IMR-90 (cell line): Measurements from ENCODE around the gene STEEP1. TPM values are rescaled to one million over a fixed set of nuclear protein-coding genes. Genes with fewer than 3 reads are reported as not detected.

Source experiments
- ATAC-seq: fragments of 200-7000 bp; cut with Tn5 transposase; 2 replicates; pipeline ENCODE4 v1.9.1; 2020; ENCODE audit warnings: low read depth, mild to moderate bottlenecking, moderate library complexity
- BruUV-seq: library from RNA; stranded (reverse); fragments of 400-500 nt; replicated peaks from 2 replicates; lab custom pipeline; 2021; lab: Mats Ljungman, UMichigan
- CTCF ChIA-PET: fragments of 300-600 bp; formaldehyde crosslinking; extraction: SDS; loops from one replicate; lab custom pipeline; 2021; ENCODE audit warnings: antibody characterized with exemption; lab: Yijun Ruan, JAX
- POLR2A ChIA-PET: fragments of 300-600 bp; sonication (Branson Sonifier 250); formaldehyde crosslinking; loops from one replicate; lab custom pipeline; 2022; ENCODE audit warnings: antibody characterized with exemption; ENCODE audit not compliant: unreplicated experiment; lab: Charles Lee
- DNase-seq: peaks from one replicate; pipeline ENCODE4 v3.0.0; 2013
- H2AFZ ChIP-seq: replicated peaks from 2 replicates; pipeline ENCODE3; 2013; ENCODE audit warnings: low read length, mild to moderate bottlenecking; ENCODE audit not compliant: poor library complexity
- H2AK5ac ChIP-seq: 2 replicates; pipeline ENCODE4 v1.6.1; 2013; ENCODE audit warnings: low read depth, low read length, inconsistent platforms
- H2AK9ac ChIP-seq: replicated peaks from 2 replicates; pipeline ENCODE3; 2013; ENCODE audit warnings: mild to moderate bottlenecking, low read depth, low read length, moderate library complexity; ENCODE audit not compliant: poor library complexity
- H2BK120ac ChIP-seq: 2 replicates; pipeline ENCODE4 v1.6.1; 2013; ENCODE audit warnings: low read depth, low read length, inconsistent platforms
- H2BK15ac ChIP-seq: 3 replicates; pipeline ENCODE4 v1.6.1; 2013; ENCODE audit warnings: low read depth, low read length, inconsistent platforms
- H2BK20ac ChIP-seq: 2 replicates; pipeline ENCODE4 v1.6.1; 2013; ENCODE audit warnings: low read depth, mild to moderate bottlenecking, inconsistent platforms, low read length, moderate library complexity
- H2BK5ac ChIP-seq: 2 replicates; pipeline ENCODE4 v1.6.1; 2013; ENCODE audit warnings: mild to moderate bottlenecking, low read depth, low read length, inconsistent platforms; ENCODE audit not compliant: poor library complexity, severe bottlenecking
- H3K14ac ChIP-seq: replicated peaks from 2 replicates; pipeline ENCODE4 v1.6.1; 2013; ENCODE audit warnings: low read depth, low read length, inconsistent platforms
- H3K18ac ChIP-seq: 2 replicates; pipeline ENCODE4 v1.6.1; 2013; ENCODE audit warnings: low read depth, low read length, control low read depth
- H3K23ac ChIP-seq: 2 replicates; pipeline ENCODE4 v1.6.1; 2013; ENCODE audit warnings: low read depth, low read length, inconsistent platforms
- H3K27ac ChIP-seq: 2 replicates; pipeline ENCODE4 v1.5.1; 2013; ENCODE audit warnings: mild to moderate bottlenecking, control low read depth, low read length; ENCODE audit not compliant: insufficient read depth
- H3K27me3 ChIP-seq: 2 replicates; pipeline ENCODE4 v1.6.1; 2013; ENCODE audit warnings: low read length; ENCODE audit not compliant: control insufficient read depth, insufficient read depth
- H3K36me3 ChIP-seq: 2 replicates; pipeline ENCODE4 v1.6.1; 2013; ENCODE audit warnings: low read length, mixed read lengths; ENCODE audit not compliant: control insufficient read depth, insufficient read depth
- H3K4ac ChIP-seq: 2 replicates; pipeline ENCODE4 v1.6.1; 2013; ENCODE audit warnings: low read depth, low read length, inconsistent platforms
- H3K4me1 ChIP-seq: 2 replicates; pipeline ENCODE4 v1.6.1; 2013; ENCODE audit warnings: low read length, mixed read lengths; ENCODE audit not compliant: control insufficient read depth, insufficient read depth
- H3K4me2 ChIP-seq: 2 replicates; pipeline ENCODE4 v1.6.1; 2013; ENCODE audit warnings: low read depth, mild to moderate bottlenecking, control low read depth, low read length, moderate library complexity
- H3K4me3 ChIP-seq: 2 replicates; pipeline ENCODE4 v1.5.1; 2013; ENCODE audit warnings: low read depth, mild to moderate bottlenecking, control low read depth, low read length, moderate library complexity; ENCODE audit not compliant: insufficient read depth
- H3K56ac ChIP-seq: 2 replicates; pipeline ENCODE4 v1.6.1; 2013; ENCODE audit warnings: low read length, inconsistent platforms; ENCODE audit not compliant: insufficient read depth; ENCODE audit errors: extremely low read depth
- H3K79me1 ChIP-seq, 2 experiments: 2 replicates each; pipeline ENCODE4 v1.6.1; 2013; ENCODE audit warnings: low read length in 2 of 2, inconsistent platforms in 1 of 2, low read depth in 1 of 2
- H3K9ac ChIP-seq: 2 replicates; pipeline ENCODE4 v1.6.1; 2013; ENCODE audit warnings: low read depth, low read length, control low read depth
- H3K9me1 ChIP-seq: 2 replicates; pipeline ENCODE4 v1.6.1; 2013; ENCODE audit warnings: low read length, inconsistent platforms; ENCODE audit not compliant: insufficient read depth
- H3K9me3 ChIP-seq: 2 replicates; pipeline ENCODE4 v1.6.1; 2013; ENCODE audit warnings: low read length; ENCODE audit not compliant: control insufficient read depth, insufficient read depth
- H4K20me1 ChIP-seq: 2 replicates; pipeline ENCODE4 v1.6.1; 2013; ENCODE audit warnings: low read length, inconsistent platforms; ENCODE audit not compliant: insufficient read depth
- H4K5ac ChIP-seq: 2 replicates; pipeline ENCODE4 v1.6.1; 2013; ENCODE audit warnings: mild to moderate bottlenecking, low read depth, low read length, control low read depth
- H4K8ac ChIP-seq, 2 experiments: 2 replicates each; pipeline ENCODE4 v1.6.1; 2013; ENCODE audit warnings: low read depth in 2 of 2, low read length in 2 of 2, control low read depth in 1 of 2, inconsistent platforms in 1 of 2
- H4K91ac ChIP-seq: 2 replicates; pipeline ENCODE4 v1.6.1; 2013; ENCODE audit warnings: low read depth, low read length, inconsistent platforms; ENCODE audit not compliant: insufficient read depth
- BHLHE40 ChIP-seq: fragments of 150-350 bp; IDR thresholded peaks from 2 replicates; pipeline ENCODE4 v1.6.1; 2016; ENCODE audit warnings: mild to moderate bottlenecking, low read depth, low read length
- CEBPB ChIP-seq: IDR thresholded peaks from 2 replicates; pipeline ENCODE4 v1.6.1; 2012; ENCODE audit warnings: low read depth, low read length, improper control_type of control experiment
- CHD1 ChIP-seq: IDR thresholded peaks from 2 replicates; pipeline ENCODE4 v1.6.1; 2012; ENCODE audit warnings: low read depth, low read length, improper control_type of control experiment
- FOS ChIP-seq: fragments of 150-350 bp; IDR thresholded peaks from 2 replicates; pipeline ENCODE4 v1.6.1; 2016; ENCODE audit warnings: low read depth, low read length
- MAFK ChIP-seq: IDR thresholded peaks from 2 replicates; pipeline ENCODE4 v1.6.1; 2012; ENCODE audit warnings: low read depth, low read length, improper control_type of control experiment
- MAZ ChIP-seq: IDR thresholded peaks from 2 replicates; pipeline ENCODE4 v1.6.1; 2012; ENCODE audit warnings: low read depth, mild to moderate bottlenecking, low read length, improper control_type of control experiment, moderate library complexity, borderline replicate concordance
- MXI1 ChIP-seq: IDR thresholded peaks from 2 replicates; pipeline ENCODE4 v1.6.1; 2012; ENCODE audit warnings: low read depth, mild to moderate bottlenecking, low read length, moderate library complexity, borderline replicate concordance
- NFE2L2 ChIP-seq: fragments of 150-350 bp; IDR thresholded peaks from 2 replicates; pipeline ENCODE4 v1.6.1; 2016; ENCODE audit warnings: low read depth, mild to moderate bottlenecking, low read length
- POLR2A ChIP-seq: IDR thresholded peaks from 2 replicates; pipeline ENCODE4 v1.6.1; 2012; ENCODE audit warnings: mild to moderate bottlenecking, low read depth, low read length
- RAD21 ChIP-seq: IDR thresholded peaks from 2 replicates; pipeline ENCODE4 v1.6.1; 2012; ENCODE audit warnings: low read length, improper control_type of control experiment
- RCOR1 ChIP-seq: IDR thresholded peaks from 2 replicates; pipeline ENCODE4 v1.6.1; 2012; ENCODE audit warnings: mild to moderate bottlenecking, low read length, improper control_type of control experiment; ENCODE audit not compliant: insufficient replicate concordance
- SMC3 ChIP-seq: fragments of 150-350 bp; IDR thresholded peaks from 2 replicates; pipeline ENCODE4 v1.6.1; 2016; ENCODE audit warnings: low read depth, mild to moderate bottlenecking, antibody characterized with exemption, low read length, moderate library complexity
- WGBS, 2 experiments: methylation state at CpG; one replicate each; pipeline versions ENCODE4 v1.1.5 to v1.1.7; 2013; ENCODE audit warnings: missing lambda C conversion rate in 2 of 2; ENCODE audit not compliant: insufficient read length in 1 of 2; ENCODE audit errors: extremely low coverage in 2 of 2; 5-methylcytosine and 5-hydroxymethylcytosine counted together
- dilution Hi-C: fragments of 300-500 bp; cut with HindIII; formaldehyde crosslinking; loops from one replicate; pipeline ENCODE4 v1.14.3; 2018; ENCODE audit warnings: low sequenced_read_pairs; ENCODE audit not compliant: unreplicated experiment
- in situ Hi-C: fragments of 300-500 bp; cut with MboI; formaldehyde crosslinking; loops from 3 replicates; pipeline ENCODE4 v1.14.3; 2019; ENCODE audit warnings: low sequenced_read_pairs, inconsistent platforms, mixed read lengths
- intact Hi-C: fragments of 100-400 bp; cut with micrococcal nuclease; formaldehyde crosslinking; loops from 2 replicates; pipeline ENCODE4 v1.10.0; 2022
- polyA plus RNA-seq, 3 experiments: library from polyadenylated mRNA; depleted of rRNA; stranded (reverse); fragments of >200 nt; gene quantifications; 2 replicates each; pipeline ENCODE4 v1.2.3, GENCODE V29; 2012; ENCODE audit warnings: low replicate concordance in 1 of 3
- total RNA-seq: library from RNA; depleted of rRNA; stranded (reverse); fragments of >200 nt; gene quantifications from 2 replicates; pipeline ENCODE4 v1.2.3, GENCODE V29; 2012
- TF ChIP-seq, protein P1 (sequence below): fragments of 150-350 bp; IDR thresholded peaks from 2 replicates; pipeline ENCODE4 v1.6.1; 2016; ENCODE audit warnings: low read depth, mild to moderate bottlenecking, low read length, moderate library complexity, borderline replicate concordance
- TF ChIP-seq, protein P2 (sequence below): conservative IDR thresholded peaks from 2 replicates; pipeline ENCODE4 v1.5.1; 2012; ENCODE audit warnings: mild to moderate bottlenecking, low read depth, low read length, improper control_type of control experiment
- TF ChIP-seq, protein P3 (sequence below): fragments of 150-350 bp; IDR thresholded peaks from 2 replicates; pipeline ENCODE4 v1.6.1; 2017; ENCODE audit warnings: mild to moderate bottlenecking, antibody characterized with exemption, low read length, low read depth

The STEEP1 gene
- total and polyA plus RNA-seq, 2 of the 4 experiments (the other 2 are of a cell fraction), result 16.7 to 33.2 TPM

DNA sequence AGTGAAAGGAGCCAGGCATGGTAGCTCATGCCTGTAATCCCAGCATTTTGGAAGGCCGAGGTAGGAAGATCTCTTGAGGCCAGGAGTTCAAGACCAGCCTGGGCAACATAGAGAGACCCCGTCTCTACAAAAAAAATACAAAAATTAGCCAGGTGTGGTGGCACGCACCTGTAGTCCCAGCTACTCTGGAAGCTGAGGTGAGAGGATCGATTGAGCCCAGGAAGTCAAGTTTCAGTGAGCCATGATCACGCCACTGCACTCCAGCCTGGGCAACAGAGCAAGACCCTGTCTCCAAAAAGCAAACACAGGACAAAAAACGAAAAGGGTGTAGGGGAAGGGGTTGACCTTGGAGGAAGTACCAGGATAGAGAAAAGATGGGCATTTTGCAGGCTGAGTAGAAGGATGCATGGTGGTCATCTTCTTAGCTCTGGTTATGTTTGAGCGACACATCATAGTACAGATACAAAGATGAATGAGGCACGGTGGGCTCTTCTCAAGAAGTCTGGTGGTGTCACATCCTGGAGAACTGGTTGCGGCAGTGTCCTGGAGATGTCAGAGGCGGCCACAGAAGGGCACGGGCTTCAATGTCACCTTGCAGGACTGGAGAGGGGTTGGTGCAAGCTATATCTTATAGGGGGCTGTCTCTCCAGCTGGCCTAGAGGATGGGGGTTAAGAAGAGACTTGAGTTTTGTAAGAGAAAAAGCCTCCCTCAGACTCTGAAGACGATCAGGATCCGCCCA lies 65.0 kb downstream of the STEEP1 start:
- H3K4ac ChIP-seq, result no peak overlapping the region
- H3K4me1 ChIP-seq, result peaks cover 7% of the 10 kb centered on the region
- no peak overlapping the region for H2BK5ac ChIP-seq
- H3K9me3 ChIP-seq, result no peaks in the 10 kb centered on the region
- BruUV-seq, result no TSS peak
- POLR2A ChIA-PET, result no interaction called here
- H3K27ac ChIP-seq, result no peak overlapping the region
- no peak overlapping the region for H3K14ac ChIP-seq
- no peaks in the 10 kb centered on the region for H3K36me3 ChIP-seq
- no peak overlapping the region for H2BK15ac ChIP-seq
- no peak overlapping the region for H2BK120ac ChIP-seq
- in situ Hi-C loops (loop anchor here (25.0 kb wide), 1 partner anchor 237 kb away; no protein-coding TSS in a partner anchor), dilution Hi-C loops (no loop called here), intact Hi-C loops (no loop called here)
- peaks cover 11% of the 10 kb centered on the region for H3K9me1 ChIP-seq
- no peaks in the 10 kb centered on the region for H3K27me3 ChIP-seq
- no peak overlapping the region for H3K9ac ChIP-seq
- H4K91ac ChIP-seq, result no peak overlapping the region
- no peak overlapping the region for H3K56ac ChIP-seq
- H4K20me1 ChIP-seq, result no peaks in the 10 kb centered on the region; the same call in 1 of the 2 replicates
- DNase-seq, result no peak
- no peak overlapping the region for H4K8ac ChIP-seq
- no peak overlapping the region for H4K5ac ChIP-seq
- 81% methylated on average over 4 of the region's 13 CpGs; no CpG with 5 or more reads in 1 of the 2 experiments for WGBS, 2 experiments
- 0 out of 2 replicates have a peak overlapping the region, but pooled peaks have one; percentile 14 for H2BK20ac ChIP-seq
- CTCF ChIA-PET, result interaction anchor here (0.5 to 1.4 kb wide), 2 partner anchors 12 to 25 kb away, joined by 3 to 10 read pairs; no protein-coding TSS in a partner anchor
- no peak overlapping the region for H2AFZ ChIP-seq
- no peak overlapping the region for H2AK9ac ChIP-seq
- no peak overlapping the region for H3K18ac ChIP-seq
- no peak overlapping the region for H3K23ac ChIP-seq
- H2AK5ac ChIP-seq, result no peak overlapping the region
- no peak overlapping the region for H3K4me3 ChIP-seq
- no peak overlapping the region for H3K4me2 ChIP-seq
- ATAC-seq, result no peak
- H3K79me1 ChIP-seq, result no peaks in the 10 kb centered on the region
- TF ChIP-seq RCOR1, result no peak
- no peak for TF ChIP-seq SMC3
- TF ChIP-seq POLR2A, result no peak
- TF ChIP-seq CHD1, result no peak
- no peak for TF ChIP-seq MXI1
- TF ChIP-seq FOS, result no peak
- no peak for TF ChIP-seq BHLHE40
- TF ChIP-seq, protein P1, sequence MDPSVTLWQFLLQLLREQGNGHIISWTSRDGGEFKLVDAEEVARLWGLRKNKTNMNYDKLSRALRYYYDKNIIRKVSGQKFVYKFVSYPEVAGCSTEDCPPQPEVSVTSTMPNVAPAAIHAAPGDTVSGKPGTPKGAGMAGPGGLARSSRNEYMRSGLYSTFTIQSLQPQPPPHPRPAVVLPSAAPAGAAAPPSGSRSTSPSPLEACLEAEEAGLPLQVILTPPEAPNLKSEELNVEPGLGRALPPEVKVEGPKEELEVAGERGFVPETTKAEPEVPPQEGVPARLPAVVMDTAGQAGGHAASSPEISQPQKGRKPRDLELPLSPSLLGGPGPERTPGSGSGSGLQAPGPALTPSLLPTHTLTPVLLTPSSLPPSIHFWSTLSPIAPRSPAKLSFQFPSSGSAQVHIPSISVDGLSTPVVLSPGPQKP, result no peak
- TF ChIP-seq, protein P2, sequence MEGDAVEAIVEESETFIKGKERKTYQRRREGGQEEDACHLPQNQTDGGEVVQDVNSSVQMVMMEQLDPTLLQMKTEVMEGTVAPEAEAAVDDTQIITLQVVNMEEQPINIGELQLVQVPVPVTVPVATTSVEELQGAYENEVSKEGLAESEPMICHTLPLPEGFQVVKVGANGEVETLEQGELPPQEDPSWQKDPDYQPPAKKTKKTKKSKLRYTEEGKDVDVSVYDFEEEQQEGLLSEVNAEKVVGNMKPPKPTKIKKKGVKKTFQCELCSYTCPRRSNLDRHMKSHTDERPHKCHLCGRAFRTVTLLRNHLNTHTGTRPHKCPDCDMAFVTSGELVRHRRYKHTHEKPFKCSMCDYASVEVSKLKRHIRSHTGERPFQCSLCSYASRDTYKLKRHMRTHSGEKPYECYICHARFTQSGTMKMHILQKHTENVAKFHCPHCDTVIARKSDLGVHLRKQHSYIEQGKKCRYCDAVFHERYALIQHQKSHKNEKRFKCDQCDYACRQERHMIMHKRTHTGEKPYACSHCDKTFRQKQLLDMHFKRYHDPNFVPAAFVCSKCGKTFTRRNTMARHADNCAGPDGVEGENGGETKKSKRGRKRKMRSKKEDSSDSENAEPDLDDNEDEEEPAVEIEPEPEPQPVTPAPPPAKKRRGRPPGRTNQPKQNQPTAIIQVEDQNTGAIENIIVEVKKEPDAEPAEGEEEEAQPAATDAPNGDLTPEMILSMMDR, result no peak
- TF ChIP-seq, protein P3, sequence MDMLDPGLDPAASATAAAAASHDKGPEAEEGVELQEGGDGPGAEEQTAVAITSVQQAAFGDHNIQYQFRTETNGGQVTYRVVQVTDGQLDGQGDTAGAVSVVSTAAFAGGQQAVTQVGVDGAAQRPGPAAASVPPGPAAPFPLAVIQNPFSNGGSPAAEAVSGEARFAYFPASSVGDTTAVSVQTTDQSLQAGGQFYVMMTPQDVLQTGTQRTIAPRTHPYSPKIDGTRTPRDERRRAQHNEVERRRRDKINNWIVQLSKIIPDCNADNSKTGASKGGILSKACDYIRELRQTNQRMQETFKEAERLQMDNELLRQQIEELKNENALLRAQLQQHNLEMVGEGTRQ, result no peak
- TF ChIP-seq RAD21, result no peak
- no peak for TF ChIP-seq NFE2L2
- TF ChIP-seq MAFK, result no peak
- TF ChIP-seq MAZ, result no peak
- TF ChIP-seq CEBPB, result no peak
